ENCODE results near the gene SEC16A.

The SEC16A gene

GRCh38 chr9:136465500-136466154 lies 17.2 kb downstream of the SEC16A start:
- Histone ChIP-seq H3K27ac (ENCODE audit: poor library complexity, severe bottlenecking) (no peak overlapping the region), H3K27me3 (ENCODE audit: insufficient read depth, poor library complexity, severe bottlenecking) (no peaks in the 10 kb centered on the region), H3K9me3 (ENCODE audit: severe bottlenecking) (no peaks in the 10 kb centered on the region), H3K36me3 (ENCODE audit: low read depth) (peaks cover 100% of the 10 kb centered on the region), H3K4me1 (ENCODE audit: insufficient read depth, poor library complexity, severe bottlenecking) (no peaks in the 10 kb centered on the region), H3K4me3 (ENCODE audit: severe bottlenecking) (no peak overlapping the region)
- ATAC-seq (ENCODE audit: low read depth) (no peak), DNase-seq (ENCODE audit: low spot score) (no peak)
- TF ChIP-seq CTCF (IDR thresholded peaks at IDR 0.05; ENCODE audit: poor library complexity, severe bottlenecking) = no peak

DNA sequence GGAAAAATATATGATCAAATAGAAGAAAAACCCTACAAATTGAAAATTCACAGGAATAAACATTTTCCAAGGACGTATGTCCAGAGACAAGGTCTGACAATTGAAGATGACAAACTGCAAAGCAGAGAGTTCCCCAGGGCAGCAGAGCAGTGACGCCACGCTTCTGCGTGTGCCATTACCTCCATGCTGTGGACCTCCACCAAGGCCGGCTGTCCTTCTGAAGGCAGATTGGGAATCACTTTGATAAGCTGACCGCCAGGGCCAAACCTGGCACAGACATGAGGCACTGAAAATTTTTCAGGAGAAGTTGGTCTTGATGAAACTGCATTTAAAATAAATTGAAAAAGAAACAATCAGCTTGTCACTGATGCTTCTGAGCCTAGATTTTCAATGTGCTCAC lies 18.6 kb downstream of the SEC16A start:
- H3K27ac ChIP-seq (ENCODE audit: poor library complexity, severe bottlenecking) = no peak overlapping the region
- H3K4me1 ChIP-seq (ENCODE audit: insufficient read depth, poor library complexity, severe bottlenecking) = no peaks in the 10 kb centered on the region
- TF ChIP-seq CTCF (IDR thresholded peaks at IDR 0.05; ENCODE audit: poor library complexity, severe bottlenecking) = no peak
- ATAC-seq (ENCODE audit: low read depth) = no peak
- H3K4me3 ChIP-seq (ENCODE audit: severe bottlenecking) = no peak overlapping the region
- H3K36me3 ChIP-seq (ENCODE audit: low read depth) = peaks cover 100% of the 10 kb centered on the region
- DNase-seq (ENCODE audit: low spot score) = no peak
- H3K9me3 ChIP-seq (ENCODE audit: severe bottlenecking) = no peaks in the 10 kb centered on the region
- no peaks in the 10 kb centered on the region for H3K27me3 ChIP-seq (ENCODE audit: insufficient read depth, poor library complexity, severe bottlenecking)

- DNase-seq (ENCODE audit: low spot score) (no peak), ATAC-seq (ENCODE audit: low read depth) (no peak)
- no peaks in the 10 kb centered on the region for H3K9me3 ChIP-seq (ENCODE audit: severe bottlenecking)
- no peak overlapping the region for H3K27ac ChIP-seq (ENCODE audit: poor library complexity, severe bottlenecking)
- H3K4me3 ChIP-seq (ENCODE audit: severe bottlenecking) = no peak overlapping the region
- H3K27me3 ChIP-seq (ENCODE audit: insufficient read depth, poor library complexity, severe bottlenecking) = no peaks in the 10 kb centered on the region
- peaks cover 100% of the 10 kb centered on the region for H3K36me3 ChIP-seq (ENCODE audit: low read depth)
- H3K4me1 ChIP-seq (ENCODE audit: insufficient read depth, poor library complexity, severe bottlenecking) = no peaks in the 10 kb centered on the region
- no peak for TF ChIP-seq CTCF (IDR thresholded peaks at IDR 0.05; ENCODE audit: poor library complexity, severe bottlenecking)
Measured at GRCh38 chr9:136463578-136463977, 19.3 kb downstream of the SEC16A start.

DNA sequence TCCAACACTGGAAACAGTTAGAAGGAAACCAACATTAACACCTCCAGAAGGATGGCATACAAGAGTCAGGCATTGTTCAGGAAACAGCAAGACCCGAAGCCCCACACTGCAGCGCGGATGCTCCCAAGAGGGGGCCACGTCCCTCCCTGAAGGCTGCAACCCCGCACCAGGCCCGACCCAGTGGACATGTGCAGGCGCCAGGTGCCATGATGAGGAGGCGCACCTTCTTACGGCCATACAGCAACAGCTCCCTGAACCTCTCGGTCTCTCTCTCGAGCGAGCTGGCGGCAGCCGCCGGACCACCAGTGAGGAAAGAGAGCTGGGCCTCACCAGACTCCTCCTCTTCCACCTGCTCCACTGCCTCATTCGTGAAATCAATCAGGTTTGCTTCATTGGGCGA lies 20.2 kb downstream of the SEC16A start:
- DNase-seq (ENCODE audit: low spot score) (no peak), ATAC-seq (ENCODE audit: low read depth) (no peak)
- H3K27me3 ChIP-seq (ENCODE audit: insufficient read depth, poor library complexity, severe bottlenecking) = no peaks in the 10 kb centered on the region
- H3K4me3 ChIP-seq (ENCODE audit: severe bottlenecking) = no peak overlapping the region
- no peaks in the 10 kb centered on the region for H3K9me3 ChIP-seq (ENCODE audit: severe bottlenecking)
- H3K36me3 ChIP-seq (ENCODE audit: low read depth) = peaks cover 99% of the 10 kb centered on the region
- H3K27ac ChIP-seq (ENCODE audit: poor library complexity, severe bottlenecking) = no peak overlapping the region
- no peaks in the 10 kb centered on the region for H3K4me1 ChIP-seq (ENCODE audit: insufficient read depth, poor library complexity, severe bottlenecking)
- TF ChIP-seq CTCF (IDR thresholded peaks at IDR 0.05; ENCODE audit: poor library complexity, severe bottlenecking) = no peak

DNA sequence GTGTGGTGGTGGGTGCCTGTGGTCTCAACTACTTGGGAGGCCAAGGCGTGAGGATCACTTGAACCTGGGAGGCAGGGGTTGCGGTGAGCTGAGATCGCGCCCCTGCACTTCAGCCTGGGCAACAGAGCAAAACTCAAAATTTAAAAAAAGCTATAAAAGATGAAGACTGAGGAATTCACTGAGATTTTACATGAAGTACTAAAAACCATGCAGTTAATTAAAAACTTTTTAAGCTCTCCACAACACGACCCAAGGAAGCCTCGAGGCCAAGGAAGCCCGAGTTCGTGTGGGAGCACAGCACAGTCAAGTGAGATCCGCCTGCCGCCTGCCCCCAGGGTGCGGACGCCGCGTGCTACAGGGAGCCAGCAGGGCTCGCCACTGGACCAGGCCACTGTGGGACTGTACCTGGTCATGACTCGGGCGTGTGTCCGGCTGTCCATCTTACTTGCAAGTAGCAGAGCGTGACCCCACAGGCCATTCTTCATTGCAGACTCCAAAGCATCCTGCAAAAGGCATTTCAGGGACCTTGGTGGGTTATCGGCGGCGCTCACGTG lies 22.0 kb downstream of the SEC16A start:
- Histone ChIP-seq H3K27me3 (ENCODE audit: insufficient read depth, poor library complexity, severe bottlenecking) (no peaks in the 10 kb centered on the region), H3K27ac (ENCODE audit: poor library complexity, severe bottlenecking) (no peak overlapping the region)
- no peak for ATAC-seq (ENCODE audit: low read depth)

More for the DNA sequence above, 22.0 kb downstream of the SEC16A start:
- Histone ChIP-seq H3K9me3 (ENCODE audit: severe bottlenecking) (no peaks in the 10 kb centered on the region), H3K4me3 (ENCODE audit: severe bottlenecking) (no peak overlapping the region), H3K4me1 (ENCODE audit: insufficient read depth, poor library complexity, severe bottlenecking) (no peaks in the 10 kb centered on the region), H3K36me3 (ENCODE audit: low read depth) (peaks cover 99% of the 10 kb centered on the region)
- TF ChIP-seq CTCF (IDR thresholded peaks at IDR 0.05; ENCODE audit: poor library complexity, severe bottlenecking) = no peak
- no peak for DNase-seq (ENCODE audit: low spot score)

Data from RWPE2 (cell line).